ENCODE data around the gene SLC25A22.

- no peak for TF ChIP-seq POLR2A (IDR thresholded peaks at IDR 0.05)
- no peak for TF ChIP-seq CTCF (IDR thresholded peaks at IDR 0.05 in 8 of 11, conservative IDR thresholded peaks at IDR 0.05 in 3 of 11)
These were observed 55.9 kb downstream of the SLC25A22 start for GRCh38 chr11:742156-742546.

Measured in spleen (tissue), 7 donors.